ENCODE data around the gene CD244. TPM values are rescaled to one million over a fixed set of nuclear protein-coding genes. Genes with fewer than 3 reads are reported as not detected.

Gene CD244, protein sequence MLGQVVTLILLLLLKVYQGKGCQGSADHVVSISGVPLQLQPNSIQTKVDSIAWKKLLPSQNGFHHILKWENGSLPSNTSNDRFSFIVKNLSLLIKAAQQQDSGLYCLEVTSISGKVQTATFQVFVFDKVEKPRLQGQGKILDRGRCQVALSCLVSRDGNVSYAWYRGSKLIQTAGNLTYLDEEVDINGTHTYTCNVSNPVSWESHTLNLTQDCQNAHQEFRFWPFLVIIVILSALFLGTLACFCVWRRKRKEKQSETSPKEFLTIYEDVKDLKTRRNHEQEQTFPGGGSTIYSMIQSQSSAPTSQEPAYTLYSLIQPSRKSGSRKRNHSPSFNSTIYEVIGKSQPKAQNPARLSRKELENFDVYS
- 0.03 TPM in 1 of 5 replicates, not detected in the others for total RNA-seq (2022; extraction: Qiagen RNA extraction; ENCODE audit: low read depth)

DNA sequence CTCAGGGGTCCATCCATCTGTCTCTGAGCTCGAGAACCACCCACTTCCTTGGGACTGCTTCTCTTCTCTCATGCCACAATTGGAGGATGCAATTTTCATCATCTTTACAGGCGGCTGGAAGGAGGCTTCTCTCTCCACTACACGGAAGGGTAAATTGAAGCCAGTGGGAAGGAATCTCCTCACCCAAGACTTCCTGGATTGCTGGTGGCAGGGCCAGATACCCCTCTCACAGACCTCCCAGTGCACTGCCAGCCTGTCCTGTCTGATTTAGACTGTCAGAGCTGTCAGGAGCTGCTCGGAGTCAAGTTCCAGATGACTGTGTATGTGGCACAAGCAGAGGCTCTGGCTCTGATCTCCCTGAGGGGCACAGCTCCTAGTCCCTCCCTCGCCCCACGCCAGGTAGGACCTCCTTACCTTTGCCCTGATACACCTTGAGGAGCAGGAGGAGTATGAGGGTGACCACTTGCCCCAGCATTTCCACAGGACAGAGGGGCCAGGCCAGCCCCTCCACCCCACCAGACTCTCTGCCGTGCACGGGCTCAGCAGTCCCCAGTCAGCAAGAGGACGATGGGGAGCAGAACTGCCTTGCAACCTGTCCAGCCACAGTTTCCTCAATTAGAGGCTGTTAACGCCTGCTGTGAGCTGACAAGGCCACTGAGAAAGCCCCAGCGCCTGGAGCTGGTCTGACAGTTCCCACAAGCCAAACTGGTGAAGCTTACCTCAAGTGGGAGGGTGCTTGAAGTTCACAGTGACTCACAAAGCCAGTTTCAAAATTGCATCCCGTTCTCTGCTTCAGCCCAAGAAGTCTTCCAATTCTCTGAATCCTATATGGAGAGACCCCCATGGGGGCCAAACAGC is at the start of gene CD244:
TSS of gene CD244 (minus strand) at position 685 of the 858 bp plus-strand sequence. CDS start at position 475, 210 bp downstream.

DNA sequence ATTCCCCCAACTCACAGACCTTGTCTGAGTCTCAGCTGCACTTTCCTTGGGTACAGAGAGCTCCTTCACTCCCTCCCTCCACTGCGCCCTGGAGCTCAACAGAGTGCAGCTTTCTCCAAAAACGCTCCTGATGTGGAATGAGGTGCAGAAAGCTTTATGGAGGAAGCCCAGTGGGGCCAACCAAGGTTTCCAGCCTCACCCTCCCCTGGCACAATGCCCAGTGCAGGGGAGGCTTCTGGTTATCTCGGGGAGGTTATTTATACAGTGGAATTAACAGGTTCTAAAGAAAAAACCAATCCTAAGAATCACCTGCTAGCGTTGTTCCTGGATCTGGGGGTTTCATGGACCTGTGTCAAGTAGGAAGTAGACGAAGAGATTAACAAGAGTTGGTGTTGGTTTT is 22.4 kb upstream of the CD244 start, which contains the start of gene ITLN1:
TSS of gene ITLN1 (minus strand) at position 139 of the 400 bp plus-strand sequence. CDS start 303 bp downstream, outside the sequence.

GRCh38 chr1:160795951-160796383 is 66.7 kb downstream of the CD244 start, which contains the start of gene LY9:
LY9 (plus strand) TSS chr1:160796174; CDS start chr1:160796188, 14 bp downstream.

Other genes with a start within 250 kb of the CD244 start
- not detected in 5 replicates for gene SLAMF1, start 215.8 kb downstream of the CD244 start, total RNA-seq (2022; extraction: Qiagen RNA extraction; ENCODE audit: low read depth)
- not detected in 5 replicates for gene CD48, start 151.1 kb downstream of the CD244 start, total RNA-seq (2022; extraction: Qiagen RNA extraction; ENCODE audit: low read depth)
- gene SLAMF7, start 123.6 kb downstream of the CD244 start, total RNA-seq (2022; extraction: Qiagen RNA extraction; ENCODE audit: low read depth): 1.8 to 4.2 TPM (median 2.6 TPM) in 5 replicates
- gene LY9, start 66.7 kb downstream of the CD244 start, total RNA-seq (2022; extraction: Qiagen RNA extraction; ENCODE audit: low read depth): 0.08 to 0.18 TPM (median 0.14 TPM) in 4 of 5 replicates, not detected in the other
- gene ITLN1, start 22.3 kb upstream of the CD244 start, total RNA-seq (2022; extraction: Qiagen RNA extraction; ENCODE audit: low read depth): not detected in 5 replicates
- gene ITLN2, start 91.9 kb upstream of the CD244 start, total RNA-seq (2022; extraction: Qiagen RNA extraction; ENCODE audit: low read depth): 0.16 TPM in 1 of 5 replicates, not detected in the others
- 42.3 to 56.2 TPM (median 52.6 TPM) in 5 replicates for gene F11R, start 158.3 kb upstream of the CD244 start, total RNA-seq (2022; extraction: Qiagen RNA extraction; ENCODE audit: low read depth)
- gene TSTD1, start 176.1 kb upstream of the CD244 start, total RNA-seq (2022; extraction: Qiagen RNA extraction; ENCODE audit: low read depth): 0.25 to 0.52 TPM (median 0.40 TPM) in 4 of 5 replicates, not detected in the other
- gene USF1, start 183.1 kb upstream of the CD244 start, total RNA-seq (2022; extraction: Qiagen RNA extraction; ENCODE audit: low read depth): 51.2 to 62.5 TPM (median 55.3 TPM) in 5 replicates
- 0.05 to 0.19 TPM (median 0.11 TPM) in 4 of 5 replicates, not detected in the other for gene ARHGAP30, start 207.0 kb upstream of the CD244 start, total RNA-seq (2022; extraction: Qiagen RNA extraction; ENCODE audit: low read depth)
- 1.2 to 2.2 TPM (median 1.3 TPM) in 5 replicates for gene NECTIN4, start 226.7 kb upstream of the CD244 start, total RNA-seq (2022; extraction: Qiagen RNA extraction; ENCODE audit: low read depth)
- 0.76 to 2.3 TPM (median 1.9 TPM) in 5 replicates for gene KLHDC9, start 235.5 kb upstream of the CD244 start, total RNA-seq (2022; extraction: Qiagen RNA extraction; ENCODE audit: low read depth)